NT2/D1 (cell line): ENCODE results near the gene HOXA1.

Experiments
- SUZ12 ChIP-seq: IDR thresholded peaks from 2 replicates; pipeline ENCODE4 v1.6.1; 2011; ENCODE audit not compliant: insufficient read length, insufficient read depth; ENCODE audit errors: extremely low read depth
- YY1 ChIP-seq: IDR thresholded peaks from 2 replicates; pipeline ENCODE4 v1.6.1; 2011; ENCODE audit not compliant: insufficient read length, insufficient read depth
- ZNF274 ChIP-seq: IDR thresholded peaks from 2 replicates; pipeline ENCODE4 v1.6.1; 2011; ENCODE audit warnings: mild to moderate bottlenecking, low read depth, low read length

- no peak for TF ChIP-seq SUZ12
- TF ChIP-seq ZNF274: no peak
- TF ChIP-seq YY1: no peak
These were observed 23.7 kb upstream of the HOXA1 start for GRCh38 chr7:27119412-27119911.
